Liver (tissue), 10 donors: ENCODE measurements around the gene COX5A. TPM values are rescaled to one million over a fixed set of nuclear protein-coding genes. Genes with fewer than 3 reads are reported as not detected.

ENCODE experiments used
- DNase-seq: peaks from one replicate; pipeline ENCODE4 v3.0.0-alpha.2; 2017; ENCODE audit warnings: low spot score
- H3K27ac ChIP-seq, 2 donors: one replicate each; pipeline ENCODE4 v1.7.0; 2013; ENCODE audit warnings: inconsistent platforms in 2 of 2, low read length in 2 of 2, control low read depth in 1 of 2, low read depth in 1 of 2, mild to moderate bottlenecking in 1 of 2
- H3K27me3 ChIP-seq, 4 donors: one replicate each; pipeline versions ENCODE4 v1.6.1 to v1.7.0; 2013; ENCODE audit warnings: low read length in 3 of 4, inconsistent platforms in 1 of 4, mild to moderate bottlenecking in 1 of 4, moderate library complexity in 1 of 4; ENCODE audit not compliant: control insufficient read depth in 4 of 4, insufficient read depth in 4 of 4
- H3K36me3 ChIP-seq, 4 donors: one replicate each; pipeline versions ENCODE4 v1.6.1 to v1.7.0; 2013; ENCODE audit warnings: low read length in 3 of 4, mild to moderate bottlenecking in 3 of 4, low read depth in 1 of 4, moderate library complexity in 1 of 4; ENCODE audit not compliant: control insufficient read depth in 4 of 4, insufficient read depth in 3 of 4
- H3K4me1 ChIP-seq, 4 donors: one replicate each; pipeline versions ENCODE4 v1.6.1 to v1.7.0; 2013; ENCODE audit warnings: low read length in 3 of 4, mild to moderate bottlenecking in 3 of 4, moderate library complexity in 1 of 4; ENCODE audit not compliant: control insufficient read depth in 4 of 4, insufficient read depth in 4 of 4
- H3K4me3 ChIP-seq, 3 donors: one replicate each; pipeline versions ENCODE4 v1.6.1 to v1.7.0; 2013; ENCODE audit warnings: low read length in 3 of 3, control low read depth in 1 of 3, low read depth in 1 of 3, mild to moderate bottlenecking in 1 of 3
- H3K9ac ChIP-seq, 2 donors: one replicate each; pipeline ENCODE4 v1.7.0; 2013; ENCODE audit warnings: low read length in 2 of 2, mild to moderate bottlenecking in 2 of 2, moderate library complexity in 2 of 2, control low read depth in 1 of 2, low read depth in 1 of 2
- H3K9me3 ChIP-seq, 4 donors: one replicate each; pipeline versions ENCODE4 v1.6.1 to v1.7.0; 2013; ENCODE audit warnings: low read length in 3 of 4; ENCODE audit not compliant: control insufficient read depth in 4 of 4
- EGR1 ChIP-seq, 2 donors: IDR thresholded peaks; 2 replicates each; pipeline ENCODE4 v1.6.1; 2016 to 2018; ENCODE audit warnings: antibody characterized with exemption in 2 of 2, low read depth in 2 of 2
- FOXA1 ChIP-seq: IDR thresholded peaks from 2 replicates; pipeline ENCODE4 v1.6.1; 2016; ENCODE audit warnings: antibody characterized with exemption
- FOXA2 ChIP-seq: IDR thresholded peaks from 2 replicates; pipeline ENCODE4 v1.6.1; 2016; ENCODE audit warnings: antibody characterized with exemption
- GABPA ChIP-seq, 2 donors: IDR thresholded peaks in 1 of 2; conservative IDR thresholded peaks in 1 of 2; 2 replicates each; pipeline ENCODE4 v1.6.1; 2016; ENCODE audit warnings: antibody characterized with exemption in 2 of 2, mild to moderate bottlenecking in 1 of 2, moderate library complexity in 1 of 2
- HNF4A ChIP-seq, 2 donors: conservative IDR thresholded peaks; 2 replicates each; pipeline ENCODE4 v1.6.1; 2016; ENCODE audit warnings: antibody characterized with exemption in 2 of 2, mild to moderate bottlenecking in 2 of 2
- HNF4G ChIP-seq: IDR thresholded peaks from 2 replicates; pipeline ENCODE4 v1.6.1; 2016; ENCODE audit warnings: antibody characterized with exemption
- MAX ChIP-seq: IDR thresholded peaks from 2 replicates; pipeline ENCODE4 v1.6.1; 2016; ENCODE audit warnings: antibody characterized with exemption
- RAD21 ChIP-seq, 2 donors: IDR thresholded peaks; 2 replicates each; pipeline ENCODE4 v1.6.1; 2016; ENCODE audit warnings: antibody characterized with exemption in 2 of 2, mild to moderate bottlenecking in 2 of 2
- RXRA ChIP-seq, 2 donors: IDR thresholded peaks; 2 replicates each; pipeline ENCODE4 v1.6.1; 2017 to 2018; ENCODE audit warnings: antibody characterized with exemption in 2 of 2, mild to moderate bottlenecking in 1 of 2
- SP1 ChIP-seq: IDR thresholded peaks from 2 replicates; pipeline ENCODE4 v1.6.1; 2018; ENCODE audit warnings: antibody characterized with exemption, mild to moderate bottlenecking
- TAF1 ChIP-seq: conservative IDR thresholded peaks from 2 replicates; pipeline ENCODE4 v1.6.1; 2016; ENCODE audit warnings: antibody characterized with exemption, mild to moderate bottlenecking
- YY1 ChIP-seq: IDR thresholded peaks from 2 replicates; pipeline ENCODE4 v1.6.1; 2016; ENCODE audit warnings: antibody characterized with exemption, mild to moderate bottlenecking
- WGBS: extraction: QIAGEN DNeasy Blood & Tissue Kit; methylation state at CpG from one replicate; pipeline ENCODE4 v1.1.7; 2013; 5-methylcytosine and 5-hydroxymethylcytosine counted together
- polyA plus RNA-seq, 2 donors: library from polyadenylated mRNA; stranded (reverse) in 1 of 2; unstranded in 1 of 2; fragments of 200-250 nt in 1 of 2; fragments of >200 nt in 1 of 2; fragmentation: Nextera tagmentation in 1 of 2; extraction: Ambion mirVana in 1 of 2; gene quantifications; one replicate each; pipeline versions ENCODE4 v1.2.1 to v1.2.3, GENCODE V29; 2013 to 2015
- small RNA-seq: library from RNA; depleted of rRNA; stranded (forward); fragments of <200 nt; gene quantifications from one replicate; pipeline ENCODE3, GENCODE V24; 2014
- total RNA-seq, 2 donors: library from RNA; depleted of rRNA; stranded (reverse); fragments of >200 nt; gene quantifications; one replicate each; pipeline ENCODE4 v1.2.3, GENCODE V29; 2014
- donor health status: healthy.
- donor health status: healthy.
- donor health status: healthy.
- donor health status: healthy.
- donor health status: healthy.

COX5A gene
- total and polyA plus RNA-seq, 4 donors, result 47.9 to 374 (median 190) TPM

- Histone ChIP-seq H3K27ac (peak overlapping the region; percentile 93 to 97), H3K27me3 (no peaks in the 10 kb centered on the region), H3K9ac (peak overlapping the region; percentile 63 to 89), H3K4me3 (peak overlapping the region; percentile 54 to 96 (median 92)), H3K36me3 (no peaks in the 10 kb centered on the region), H3K9me3 (no peaks in the 10 kb centered on the region), H3K4me1 (peaks cover 12 to 51% (median 35%) of the 10 kb centered on the region in 4 donors)
- no peak for DNase-seq
- under 1% methylated on average over 11 of the region's 11 CpGs for WGBS
- TF ChIP-seq HNF4G (no peak), SP1 (no peak), TAF1 (no peak), RAD21 (IDR thresholded peaks at IDR 0.05) (no peak), FOXA1 (no peak)
Measured at GRCh38 chr15:74872702-74873035, 65.2 kb downstream of the COX5A start.

DNA sequence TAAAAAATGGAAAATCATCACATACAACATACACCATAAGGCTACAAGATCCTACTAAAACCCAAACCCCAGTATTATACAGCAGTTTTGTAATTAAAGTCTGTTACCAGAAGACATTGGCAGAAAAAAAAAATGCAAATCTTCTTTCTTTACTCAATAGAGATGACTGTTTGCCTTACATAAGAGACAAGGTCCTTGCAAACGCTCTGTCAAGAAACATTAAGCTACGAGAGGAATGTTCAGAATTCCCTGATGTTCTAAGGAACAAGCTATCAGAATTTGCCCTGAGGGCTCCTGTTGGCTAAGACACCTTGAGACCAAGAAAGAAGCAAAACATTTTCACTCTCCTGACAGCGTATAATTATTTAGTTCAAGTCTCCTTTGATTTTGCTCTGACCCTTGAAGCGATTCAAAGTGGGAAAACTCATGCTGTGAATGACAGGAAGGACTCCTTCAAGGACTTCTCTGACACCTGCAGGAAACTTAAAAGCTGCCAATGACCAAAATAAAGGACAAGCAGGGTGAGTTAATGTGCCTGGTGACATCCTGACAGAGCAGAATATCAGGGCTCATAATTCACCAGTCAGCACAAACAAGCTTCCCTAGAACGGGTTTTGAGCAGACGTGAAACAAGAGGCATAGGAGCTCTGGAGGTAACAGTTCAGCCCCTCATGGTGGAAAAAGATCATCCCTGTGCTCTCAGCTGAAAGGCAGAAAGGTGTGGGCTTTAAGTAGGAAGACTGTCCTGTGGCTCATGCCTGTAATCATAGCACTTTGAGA is 67.2 kb downstream of the COX5A start:
- WGBS, result 55% methylated on average over 6 of the region's 6 CpGs
- Histone ChIP-seq H3K9ac (no peak overlapping the region), H3K36me3 (no peaks in the 10 kb centered on the region), H3K27me3 (no peaks in the 10 kb centered on the region), H3K4me1 (peaks cover 24 to 63% (median 45%) of the 10 kb centered on the region in 4 donors), H3K4me3 (no peak overlapping the region), H3K9me3 (no peaks in the 10 kb centered on the region), H3K27ac (peak overlapping the region in 1 of 2 donors; percentile 17)
- DNase-seq, result no peak
- no peak for TF ChIP-seq FOXA2
- TF ChIP-seq SP1, result no peak
- TF ChIP-seq EGR1 (IDR thresholded peaks at IDR 0.05; ENCODE audit: low read depth in 2 of 2), result no peak
- no peak for TF ChIP-seq GABPA (IDR thresholded peaks at IDR 0.05 in 1 of 2, conservative IDR thresholded peaks at IDR 0.05 in 1 of 2)
- TF ChIP-seq MAX, result no peak
- TF ChIP-seq HNF4A (conservative IDR thresholded peaks at IDR 0.05), result no peak
- no peak for TF ChIP-seq YY1
- TF ChIP-seq RXRA (IDR thresholded peaks at IDR 0.05), result no peak
- no peak for TF ChIP-seq RAD21 (IDR thresholded peaks at IDR 0.05)
- no peak for TF ChIP-seq HNF4G
- TF ChIP-seq FOXA1, result no peak

Small RNA genes lying within 50 kb of the gene (small RNA-seq; reads per million reads assigned to genes)
- gene RF00019, result not detected

Other genes starting within 250 kb of the COX5A start
- 1 to 10 TPM; 7.5 to 9.5 TPM for gene EDC3, start 242.0 kb downstream of the COX5A start, total RNA-seq
- gene EDC3, start 242.0 kb downstream of the COX5A start, polyA plus RNA-seq, result 1 to 10 TPM; 5.8 to 7.4 TPM
- gene CYP1A1, start 212.5 kb downstream of the COX5A start, total RNA-seq, result 1 to 10 TPM in 1 of 2 donors, under 1 TPM in 1; 0.19 to 4.4 TPM
- gene CYP1A1, start 212.5 kb downstream of the COX5A start, polyA plus RNA-seq, result 1 to 10 TPM; 1.0 to 1.4 TPM
- gene CYP1A2, start 189.2 kb downstream of the COX5A start, total RNA-seq, result 10 to 100 TPM in 1 of 2 donors, not detected in 1; 32.5 TPM
- 10 to 100 TPM; 21.8 to 31.7 TPM for gene CYP1A2, start 189.2 kb downstream of the COX5A start, polyA plus RNA-seq
- 10 to 100 TPM; 19.0 to 41.7 TPM for gene CSK, start 156.0 kb downstream of the COX5A start, total RNA-seq
- gene CSK, start 156.0 kb downstream of the COX5A start, polyA plus RNA-seq, result 10 to 100 TPM in 1 of 2 donors, 1 to 10 TPM in 1; 6.9 to 29.3 TPM
- under 1 TPM in 1 of 2 donors, not detected in 1; 0.08 TPM for gene LMAN1L, start 125.2 kb downstream of the COX5A start, total RNA-seq
- gene LMAN1L, start 125.2 kb downstream of the COX5A start, polyA plus RNA-seq, result not detected
- not detected for gene CPLX3, start 111.4 kb downstream of the COX5A start, total RNA-seq
- gene CPLX3, start 111.4 kb downstream of the COX5A start, polyA plus RNA-seq, result not detected
- 10 to 100 TPM; 15.4 to 35.5 TPM for gene ULK3, start 94.9 kb downstream of the COX5A start, total RNA-seq
- 10 to 100 TPM; 13.1 to 27.5 TPM for gene ULK3, start 94.9 kb downstream of the COX5A start, polyA plus RNA-seq
- gene SCAMP2, start 64.7 kb downstream of the COX5A start, total RNA-seq, result 10 to 100 TPM; 21.7 to 23.3 TPM
- 10 to 100 TPM; 34.8 to 42.5 TPM for gene SCAMP2, start 64.7 kb downstream of the COX5A start, polyA plus RNA-seq
- 10 to 100 TPM; 16.1 to 37.7 TPM for gene MPI, start 48.0 kb downstream of the COX5A start, total RNA-seq
- 10 to 100 TPM; 26.1 to 38.4 TPM for gene MPI, start 48.0 kb downstream of the COX5A start, polyA plus RNA-seq
- 10 to 100 TPM; 15.3 to 15.6 TPM for gene FAM219B, start 31.2 kb downstream of the COX5A start, total RNA-seq
- gene FAM219B, start 31.2 kb downstream of the COX5A start, polyA plus RNA-seq, result 1 to 10 TPM; 7.5 to 9.0 TPM
- gene RPP25, start 18.7 kb upstream of the COX5A start, total RNA-seq, result 1 to 10 TPM; 2.3 TPM
- gene RPP25, start 18.7 kb upstream of the COX5A start, polyA plus RNA-seq, result 1 to 10 TPM; 2.2 to 3.3 TPM
- gene SCAMP5, start 57.5 kb upstream of the COX5A start, total RNA-seq, result 1 to 10 TPM in 1 of 2 donors, under 1 TPM in 1; 0.50 to 5.8 TPM
- 1 to 10 TPM; 5.6 to 7.5 TPM for gene SCAMP5, start 57.5 kb upstream of the COX5A start, polyA plus RNA-seq
- 1 to 10 TPM; 7.4 to 9.3 TPM for gene PPCDC, start 85.5 kb upstream of the COX5A start, total RNA-seq
- gene PPCDC, start 85.5 kb upstream of the COX5A start, polyA plus RNA-seq, result 1 to 10 TPM; 7.6 to 9.1 TPM